Kidney epithelial cell (primary cell): Measurements from ENCODE around the gene NAPSA. TPM values are rescaled to one million over a fixed set of nuclear protein-coding genes. Genes with fewer than 3 reads are reported as not detected.

ENCODE experiments used
- DNase-seq: peaks from one replicate; pipeline ENCODE4 v3.0.0-alpha.2; 2010; ENCODE audit warnings: low read depth
- H3K27me3 ChIP-seq: 2 replicates; pipeline ENCODE4 v1.6.0; 2011; ENCODE audit warnings: low read length; ENCODE audit not compliant: control insufficient read depth, insufficient read depth
- H3K36me3 ChIP-seq: 2 replicates; pipeline ENCODE4 v1.5.1; 2011; ENCODE audit warnings: low read length; ENCODE audit not compliant: control insufficient read depth, insufficient read depth
- H3K4me3 ChIP-seq: 2 replicates; pipeline ENCODE4 v1.5.1; 2011; ENCODE audit warnings: low read depth, mild to moderate bottlenecking, control low read depth, low read length
- total RNA-seq: library from RNA; depleted of rRNA; stranded (reverse); fragments of >200 nt; gene quantifications from 2 replicates; pipeline ENCODE4 v1.2.3, GENCODE V29; 2015
- TF ChIP-seq, protein P1 (sequence below): IDR thresholded peaks from 2 replicates; pipeline ENCODE4 v1.5.1; 2011; ENCODE audit warnings: mild to moderate bottlenecking, moderate library complexity, low read length, control low read depth, inconsistent platforms; ENCODE audit not compliant: insufficient read depth, poor library complexity, severe bottlenecking

The NAPSA gene
- total RNA-seq, 1 donor from 2014 or later = 1.8 TPM

DNA sequence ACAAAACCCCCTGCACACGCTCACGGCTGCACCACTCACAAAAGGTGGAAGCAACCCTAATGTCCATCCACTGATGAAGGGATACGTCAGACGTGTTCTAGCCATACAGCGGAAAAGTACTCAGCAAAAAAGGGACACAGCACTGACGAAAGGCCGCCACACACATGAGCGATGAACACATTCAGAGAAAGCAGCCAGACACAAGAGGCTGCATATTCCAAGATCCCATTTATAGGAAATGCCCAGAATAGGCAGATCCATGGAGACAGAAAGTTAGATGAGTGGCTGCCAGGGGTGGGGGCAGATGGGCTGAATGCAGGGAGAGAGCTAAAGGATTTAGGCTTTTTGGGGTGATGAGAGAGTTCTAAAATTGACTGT is 22.4 kb upstream of the NAPSA start:
- H3K36me3 ChIP-seq = peaks cover 3% of the 10 kb centered on the region
- H3K27me3 ChIP-seq = no peaks in the 10 kb centered on the region
- DNase-seq = no peak
- TF ChIP-seq, protein P1, sequence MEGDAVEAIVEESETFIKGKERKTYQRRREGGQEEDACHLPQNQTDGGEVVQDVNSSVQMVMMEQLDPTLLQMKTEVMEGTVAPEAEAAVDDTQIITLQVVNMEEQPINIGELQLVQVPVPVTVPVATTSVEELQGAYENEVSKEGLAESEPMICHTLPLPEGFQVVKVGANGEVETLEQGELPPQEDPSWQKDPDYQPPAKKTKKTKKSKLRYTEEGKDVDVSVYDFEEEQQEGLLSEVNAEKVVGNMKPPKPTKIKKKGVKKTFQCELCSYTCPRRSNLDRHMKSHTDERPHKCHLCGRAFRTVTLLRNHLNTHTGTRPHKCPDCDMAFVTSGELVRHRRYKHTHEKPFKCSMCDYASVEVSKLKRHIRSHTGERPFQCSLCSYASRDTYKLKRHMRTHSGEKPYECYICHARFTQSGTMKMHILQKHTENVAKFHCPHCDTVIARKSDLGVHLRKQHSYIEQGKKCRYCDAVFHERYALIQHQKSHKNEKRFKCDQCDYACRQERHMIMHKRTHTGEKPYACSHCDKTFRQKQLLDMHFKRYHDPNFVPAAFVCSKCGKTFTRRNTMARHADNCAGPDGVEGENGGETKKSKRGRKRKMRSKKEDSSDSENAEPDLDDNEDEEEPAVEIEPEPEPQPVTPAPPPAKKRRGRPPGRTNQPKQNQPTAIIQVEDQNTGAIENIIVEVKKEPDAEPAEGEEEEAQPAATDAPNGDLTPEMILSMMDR = no peak
- H3K4me3 ChIP-seq = no peak overlapping the region

DNA sequence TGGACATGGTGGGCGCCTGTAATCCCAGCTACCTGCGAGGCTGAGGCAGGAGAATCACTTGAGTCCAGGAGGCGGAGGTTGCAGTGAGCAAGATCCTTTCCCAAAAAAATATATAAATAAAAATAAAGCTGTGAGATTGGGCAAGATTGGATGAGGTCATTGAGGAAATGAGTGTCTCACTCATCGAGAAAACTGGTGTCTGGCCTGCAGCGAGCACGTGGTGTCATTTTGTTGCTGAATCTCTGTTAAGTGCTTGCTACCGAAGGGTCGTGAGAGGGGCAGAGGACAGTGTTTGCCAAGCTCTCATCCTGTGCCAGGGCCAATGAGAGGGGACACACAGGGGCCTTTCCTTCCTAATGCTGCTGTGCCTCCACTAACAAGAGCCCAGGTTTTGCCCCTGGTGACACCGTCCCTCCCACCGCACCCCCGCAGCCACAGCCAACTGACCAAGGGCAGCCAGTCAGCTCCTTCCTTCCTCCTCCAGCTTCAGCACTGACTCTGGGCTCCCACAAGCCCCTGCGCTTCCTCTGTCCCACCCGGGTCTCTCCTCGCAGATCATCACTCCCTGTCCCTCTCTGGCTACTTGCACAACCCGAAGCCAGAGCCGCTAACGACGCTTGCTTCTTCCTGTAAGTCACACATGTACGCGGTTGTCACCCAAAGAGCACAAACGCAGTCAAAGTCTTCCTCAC is 21.9 kb upstream of the NAPSA start:
- Histone ChIP-seq H3K36me3 (peaks cover 3% of the 10 kb centered on the region), H3K27me3 (no peaks in the 10 kb centered on the region), H3K4me3 (no peak overlapping the region)
- TF ChIP-seq, protein P1 = no peak
- DNase-seq = no peak

DNA sequence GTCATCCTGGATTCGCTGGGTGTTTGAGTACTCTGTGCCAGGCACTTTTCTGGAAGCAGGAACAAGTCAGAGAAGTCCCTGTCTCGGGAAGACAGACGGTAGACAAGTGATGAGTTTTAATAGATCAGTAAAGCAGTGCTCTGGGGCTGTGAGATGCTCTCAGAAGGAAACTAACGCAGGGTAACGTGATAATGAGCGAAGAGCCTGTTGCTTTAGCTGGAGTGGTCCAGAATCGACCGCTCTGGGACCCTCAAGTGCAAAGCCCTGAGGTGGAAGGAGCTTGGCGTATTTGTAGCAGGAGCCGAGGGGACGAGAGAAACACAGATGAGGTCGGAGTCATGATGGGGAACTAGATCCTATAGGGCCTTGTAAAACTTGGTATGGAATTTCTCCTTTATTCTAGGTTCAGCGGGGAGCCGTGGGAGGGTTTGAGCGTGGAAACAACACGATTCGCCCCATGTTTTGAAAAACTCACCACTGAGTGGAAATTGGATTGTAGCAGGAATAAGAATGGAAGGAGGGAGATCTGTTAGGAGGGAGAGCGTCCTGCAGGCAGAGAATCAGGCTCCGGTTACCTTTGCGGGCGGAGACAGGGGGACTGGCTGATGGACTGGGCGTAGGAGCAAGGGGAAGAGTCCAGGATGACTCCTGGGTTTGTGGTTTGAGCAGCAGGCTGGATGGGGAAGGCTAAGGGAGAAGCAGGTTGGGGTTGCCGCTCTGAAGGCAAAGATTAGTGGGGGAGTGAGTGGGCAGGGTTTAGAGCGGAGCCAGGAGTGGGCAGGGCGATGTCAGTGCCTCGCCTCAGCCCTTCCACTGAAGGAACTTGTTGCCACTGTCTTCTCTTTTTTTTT is 19.5 kb upstream of the NAPSA start:
- TF ChIP-seq, protein P1 = no peak
- Histone ChIP-seq H3K27me3 (no peaks in the 10 kb centered on the region), H3K36me3 (peaks cover 6% of the 10 kb centered on the region), H3K4me3 (peak overlapping the region; percentile 75)
- no peak for DNase-seq

DNA sequence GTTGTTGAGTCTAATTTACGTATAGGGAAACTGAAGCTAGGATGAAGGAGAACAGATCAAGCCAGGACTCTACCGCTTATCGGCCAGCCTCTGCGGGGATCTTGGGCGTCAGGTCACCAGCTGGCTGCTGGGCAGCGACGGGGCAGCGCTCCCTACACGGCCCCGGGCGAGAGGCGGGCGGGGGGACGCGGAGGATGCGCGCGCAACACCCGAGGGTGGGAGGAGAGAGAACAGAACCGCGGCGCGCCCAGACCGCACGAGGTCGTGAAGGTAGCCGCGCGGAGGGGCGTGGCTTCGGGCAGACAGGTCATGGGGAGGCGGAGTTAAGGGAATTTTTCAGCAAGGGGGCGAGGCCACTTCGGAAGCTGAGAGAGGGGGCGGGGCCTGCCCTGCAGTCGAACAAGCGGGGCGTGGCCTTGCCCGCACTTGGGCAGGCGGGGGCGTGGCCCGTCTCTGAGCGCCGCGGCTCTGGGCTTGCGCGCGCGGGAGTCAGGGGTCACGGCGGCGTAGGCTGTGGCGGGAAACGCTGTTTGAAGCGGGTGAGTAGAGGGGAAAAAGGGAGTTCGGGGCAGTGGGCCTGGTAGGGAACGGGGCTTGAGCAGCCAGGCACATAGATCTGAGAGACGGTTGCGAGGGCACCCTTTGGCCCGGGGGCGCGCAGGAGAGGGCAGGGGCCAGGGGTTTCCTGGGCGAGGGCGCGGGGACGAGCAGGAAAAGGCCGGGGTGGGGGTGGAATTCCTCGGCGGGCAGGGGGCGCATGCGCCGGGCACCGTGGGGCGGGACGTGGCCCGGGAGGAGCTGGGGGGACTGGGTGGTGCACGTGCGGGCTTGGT is 18.6 kb upstream of the NAPSA start, which contains the start of gene POLD1:
Gene POLD1 (plus strand): TSS at position 496 of the 833 bp plus-strand sequence. CDS start 14,505 bp downstream, outside the sequence.
- TF ChIP-seq, protein P1 = no peak
- no peaks in the 10 kb centered on the region for H3K27me3 ChIP-seq
- peak within 1 kb of the TSS; percentile 75 for H3K4me3 ChIP-seq
- DNase-seq = peak; percentile 81
- H3K36me3 ChIP-seq = peaks cover 7% of the 10 kb centered on the region

DNA sequence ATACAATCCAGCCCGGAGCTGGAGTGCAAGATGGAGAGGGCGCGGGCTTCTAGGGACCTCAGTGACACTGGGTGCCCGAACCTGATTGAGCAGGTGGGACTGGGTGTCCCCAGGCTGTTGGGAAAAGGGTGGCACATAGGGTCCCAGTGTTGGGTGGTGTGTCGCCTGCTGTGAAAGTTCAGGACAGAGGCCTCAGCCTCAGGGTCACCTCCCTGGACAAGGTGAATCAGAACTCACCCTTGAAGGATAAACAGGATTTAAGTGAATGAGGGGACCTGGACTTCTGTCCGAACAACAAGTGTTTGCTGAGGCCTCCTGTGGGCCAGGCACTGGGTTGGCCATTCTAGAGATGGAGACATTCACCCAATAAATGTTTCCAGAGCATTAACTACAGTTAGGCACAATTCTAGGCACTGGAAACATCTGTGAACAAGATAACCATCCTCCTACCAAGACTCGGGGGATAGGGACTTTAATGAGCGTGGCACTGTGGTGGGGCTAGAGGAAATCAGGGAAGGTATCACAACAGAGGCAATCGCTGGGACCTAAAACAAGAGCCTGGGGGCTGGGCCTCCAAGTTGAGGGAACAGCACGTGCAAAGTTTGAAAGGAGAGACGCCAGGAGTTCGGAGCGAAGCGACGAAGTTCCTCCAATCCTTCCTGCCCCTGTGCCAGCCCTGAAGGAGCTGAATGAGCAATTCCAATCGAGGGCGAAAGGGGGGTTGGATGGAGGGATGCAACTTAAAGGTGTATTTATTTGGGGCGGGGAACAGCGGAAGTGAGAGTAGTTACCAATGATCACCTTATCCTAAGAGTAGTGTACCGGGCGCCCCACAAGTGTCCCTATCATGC is 17.8 kb upstream of the NAPSA start:
- Histone ChIP-seq H3K4me3 (peak overlapping the region; percentile 32), H3K36me3 (peaks cover 9% of the 10 kb centered on the region), H3K27me3 (no peaks in the 10 kb centered on the region)
- TF ChIP-seq, protein P1 = no peak
- DNase-seq = no peak
